SK-N-SH treated with all-trans-retinoic acid at 6 μM for 48 hours (cell line): Measurements from ENCODE around the gene GEMIN8.

Experiments used
- ATAC-seq: fragments of 200-7000 bp; cut with Tn5 transposase; 3 replicates; pipeline ENCODE4 v1.9.1; 2020; ENCODE audit warnings: mild to moderate bottlenecking, moderate library complexity
- ARNTL ChIP-seq: fragments of 450-650 bp; formaldehyde crosslinking; IDR thresholded peaks from 2 replicates; pipeline ENCODE4 v1.5.0; 2020; ENCODE audit warnings: low read depth, mild to moderate bottlenecking, moderate library complexity, borderline replicate concordance
- BACH2 ChIP-seq: fragments of 250-450 bp; sonication (Bioruptor Pico); IDR thresholded peaks from 2 replicates; pipeline ENCODE4 v1.9.0; 2021; ENCODE audit warnings: mild to moderate bottlenecking, borderline replicate concordance
- ISL1 ChIP-seq: fragments of 250-450 bp; sonication (Bioruptor Pico); IDR thresholded peaks from 2 replicates; pipeline ENCODE4 v2.1.2; 2022; ENCODE audit warnings: mild to moderate bottlenecking, moderate library complexity
- OSR1 ChIP-seq: fragments of 250-450 bp; sonication (Bioruptor Pico); IDR thresholded peaks from 2 replicates; pipeline ENCODE4 v1.8.0; 2022; ENCODE audit warnings: moderate library complexity, mild to moderate bottlenecking, inconsistent platforms
- PPARA ChIP-seq: fragments of 250-450 bp; sonication (Bioruptor Pico); IDR thresholded peaks from 2 replicates; pipeline ENCODE4 v1.5.0; 2020; ENCODE audit warnings: mild to moderate bottlenecking, borderline replicate concordance
- RARB ChIP-seq: fragments of 250-450 bp; sonication (Bioruptor Pico); IDR thresholded peaks from 2 replicates; pipeline ENCODE4 v1.8.0; 2021; ENCODE audit warnings: mild to moderate bottlenecking, moderate library complexity
- SNAI2 ChIP-seq: fragments of 250-450 bp; sonication (Bioruptor Pico); IDR thresholded peaks from 2 replicates; pipeline ENCODE4 v1.5.0; 2020; ENCODE audit warnings: mild to moderate bottlenecking, moderate library complexity
- TCF4 ChIP-seq: fragments of 250-450 bp; sonication (Bioruptor Pico); IDR thresholded peaks from 2 replicates; pipeline ENCODE4 v1.8.0; 2021; ENCODE audit warnings: mild to moderate bottlenecking, moderate library complexity, borderline replicate concordance
- TOX ChIP-seq: fragments of 250-450 bp; sonication (Bioruptor Pico); IDR thresholded peaks from 2 replicates; pipeline ENCODE4 v1.8.0; 2021; ENCODE audit warnings: mild to moderate bottlenecking, moderate library complexity, borderline replicate concordance
- ZC3H10 ChIP-seq: fragments of 250-450 bp; sonication (Bioruptor Pico); IDR thresholded peaks from 2 replicates; pipeline ENCODE4 v1.5.1; 2021; ENCODE audit warnings: mild to moderate bottlenecking, moderate library complexity
- ZFP3 ChIP-seq: fragments of 250-450 bp; sonication (Bioruptor Pico); IDR thresholded peaks from 2 replicates; pipeline ENCODE4 v1.5.0; 2020; ENCODE audit warnings: mild to moderate bottlenecking, moderate library complexity
- ZNF565 ChIP-seq: fragments of 450-650 bp; formaldehyde crosslinking; conservative IDR thresholded peaks from 2 replicates; pipeline ENCODE4 v1.5.0; 2020; ENCODE audit warnings: low read depth, mild to moderate bottlenecking, moderate library complexity
- ZNF70 ChIP-seq: fragments of 450-650 bp; formaldehyde crosslinking; IDR thresholded peaks from 2 replicates; pipeline ENCODE4 v1.5.0; 2020; ENCODE audit warnings: mild to moderate bottlenecking, moderate library complexity
- ZNF8 ChIP-seq: fragments of 450-650 bp; formaldehyde crosslinking; IDR thresholded peaks from 2 replicates; pipeline ENCODE4 v1.5.0; 2020; ENCODE audit warnings: mild to moderate bottlenecking, moderate library complexity
- TF ChIP-seq, protein P1 (sequence below): fragments of 250-450 bp; sonication (Bioruptor Pico); IDR thresholded peaks from 2 replicates; pipeline ENCODE4 v1.5.1; 2020; ENCODE audit warnings: low read depth, mild to moderate bottlenecking, moderate library complexity
- TF ChIP-seq, protein P2 (sequence below): fragments of 250-450 bp; sonication (Bioruptor Pico); IDR thresholded peaks from 2 replicates; pipeline ENCODE4 v1.5.1; 2021; ENCODE audit warnings: mild to moderate bottlenecking, moderate library complexity
- TF ChIP-seq, protein P3 (sequence below): fragments of 250-450 bp; sonication (Bioruptor Pico); IDR thresholded peaks from 2 replicates; pipeline ENCODE4 v1.8.0; 2021; ENCODE audit warnings: low read depth, mild to moderate bottlenecking, moderate library complexity, borderline replicate concordance
- TF ChIP-seq, protein P4 (sequence below): fragments of 250-450 bp; sonication (Bioruptor Pico); IDR thresholded peaks from 2 replicates; pipeline ENCODE4 v1.8.0; 2020; ENCODE audit warnings: mild to moderate bottlenecking, moderate library complexity, borderline replicate concordance
- TF ChIP-seq, protein P5 (sequence below): fragments of 250-450 bp; sonication (Bioruptor Pico); IDR thresholded peaks from 2 replicates; pipeline ENCODE4 v1.5.0; 2020; ENCODE audit warnings: mild to moderate bottlenecking, moderate library complexity

GEMIN8 gene

DNA sequence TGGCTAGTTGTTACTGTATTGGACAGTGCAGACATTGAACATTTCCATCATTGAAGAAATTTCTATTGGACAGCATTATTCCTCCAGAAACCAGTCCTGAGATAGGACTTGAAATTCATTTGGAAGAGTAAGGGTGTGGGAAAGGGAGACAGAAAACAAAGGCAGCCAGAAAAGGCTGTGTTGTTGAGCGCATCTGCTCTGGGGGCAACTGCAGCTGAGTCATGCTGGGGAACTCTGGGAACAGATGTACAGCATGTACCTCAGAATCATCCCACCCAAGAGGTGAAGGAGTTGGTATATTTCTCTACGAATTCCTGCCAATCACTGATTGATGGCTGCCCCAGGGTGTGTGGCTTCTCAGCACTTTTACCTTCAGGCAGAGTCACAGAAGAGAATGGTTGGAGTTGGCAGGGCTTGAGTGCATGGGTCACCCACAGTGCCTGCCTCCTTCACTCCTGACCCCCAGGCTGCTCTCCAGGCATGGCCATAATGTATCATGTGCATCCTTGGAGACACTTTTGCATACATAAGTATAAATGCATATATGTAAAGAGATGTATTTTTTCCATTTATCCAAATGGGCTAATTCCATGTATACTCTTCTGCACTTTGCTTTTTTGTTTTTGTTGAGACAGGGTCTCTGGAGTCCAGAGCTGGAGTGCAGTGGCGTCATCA lies 39.4 kb downstream of the GEMIN8 start:
- TF ChIP-seq ARNTL (CRISPR knock-in tag) (no peak), TOX (no peak)
- ATAC-seq = no peak

DNA sequence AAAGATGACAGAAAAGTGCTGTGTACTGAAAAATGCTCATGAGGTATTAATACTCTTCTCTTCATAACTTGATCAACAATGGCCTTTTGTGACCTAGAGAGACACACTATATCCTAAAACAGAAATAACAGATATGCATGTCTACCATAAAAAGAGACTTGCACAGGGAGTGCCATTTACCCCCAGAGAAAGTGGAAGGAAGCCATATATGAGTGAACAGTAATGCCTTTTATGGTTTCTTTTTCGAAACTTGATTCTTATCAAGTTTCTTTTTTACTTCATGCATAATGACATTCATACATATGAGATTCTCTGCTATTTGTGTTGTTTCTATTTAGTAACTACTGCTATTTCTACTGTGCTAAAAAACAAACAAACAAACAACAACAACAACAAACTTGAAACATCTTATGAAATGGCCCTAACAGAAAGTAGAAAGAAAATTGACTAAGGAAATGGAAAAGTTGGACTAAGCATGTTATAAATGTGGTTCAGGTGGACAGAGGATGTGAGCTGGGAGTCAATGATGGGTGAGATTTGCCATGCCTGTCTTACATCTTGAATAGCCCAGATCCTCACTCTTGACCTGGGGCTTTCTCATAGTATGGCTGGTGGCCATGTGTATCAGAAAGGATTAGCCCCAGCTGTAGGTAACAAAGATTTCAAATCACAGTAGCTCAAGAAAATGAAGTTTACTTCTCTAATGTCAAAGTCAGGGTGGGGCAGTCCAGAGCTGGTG lies 43.8 kb downstream of the GEMIN8 start:
- TF ChIP-seq OSR1 (CRISPR knock-in tag) = no peak
- ATAC-seq = no peak

DNA sequence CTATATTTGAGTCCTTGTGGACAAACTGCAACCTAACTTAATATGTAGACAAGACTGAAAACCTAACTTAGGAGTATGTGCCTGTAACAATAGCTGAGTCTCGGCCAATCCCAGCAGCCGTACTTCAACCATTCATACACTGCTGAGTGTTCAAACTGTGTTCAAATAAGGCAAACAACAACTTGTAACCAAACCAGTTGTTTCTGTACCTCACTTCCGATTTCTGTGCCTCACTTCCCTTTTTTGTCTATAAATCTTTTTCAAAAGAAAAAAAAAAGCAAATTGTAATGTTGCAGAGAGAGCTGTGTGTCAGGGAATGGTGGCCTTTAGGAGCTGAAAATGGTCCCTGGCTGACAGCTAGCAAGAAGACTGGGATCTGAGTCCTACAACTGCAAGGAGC lies 46.0 kb downstream of the GEMIN8 start:
- TF ChIP-seq ZC3H10 = no peak
- TF ChIP-seq, protein P1, sequence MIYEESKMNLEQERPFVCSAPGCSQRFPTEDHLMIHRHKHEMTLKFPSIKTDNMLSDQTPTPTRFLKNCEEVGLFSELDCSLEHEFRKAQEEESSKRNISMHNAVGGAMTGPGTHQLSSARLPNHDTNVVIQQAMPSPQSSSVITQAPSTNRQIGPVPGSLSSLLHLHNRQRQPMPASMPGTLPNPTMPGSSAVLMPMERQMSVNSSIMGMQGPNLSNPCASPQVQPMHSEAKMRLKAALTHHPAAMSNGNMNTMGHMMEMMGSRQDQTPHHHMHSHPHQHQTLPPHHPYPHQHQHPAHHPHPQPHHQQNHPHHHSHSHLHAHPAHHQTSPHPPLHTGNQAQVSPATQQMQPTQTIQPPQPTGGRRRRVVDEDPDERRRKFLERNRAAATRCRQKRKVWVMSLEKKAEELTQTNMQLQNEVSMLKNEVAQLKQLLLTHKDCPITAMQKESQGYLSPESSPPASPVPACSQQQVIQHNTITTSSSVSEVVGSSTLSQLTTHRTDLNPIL (CRISPR knock-in tag) = no peak
- TF ChIP-seq ARNTL (CRISPR knock-in tag) = no peak
- no peak for TF ChIP-seq SNAI2
- TF ChIP-seq TCF4 = no peak
- TF ChIP-seq PPARA (CRISPR knock-in tag) = no peak
- no peak for TF ChIP-seq ISL1
- TF ChIP-seq, protein P2, sequence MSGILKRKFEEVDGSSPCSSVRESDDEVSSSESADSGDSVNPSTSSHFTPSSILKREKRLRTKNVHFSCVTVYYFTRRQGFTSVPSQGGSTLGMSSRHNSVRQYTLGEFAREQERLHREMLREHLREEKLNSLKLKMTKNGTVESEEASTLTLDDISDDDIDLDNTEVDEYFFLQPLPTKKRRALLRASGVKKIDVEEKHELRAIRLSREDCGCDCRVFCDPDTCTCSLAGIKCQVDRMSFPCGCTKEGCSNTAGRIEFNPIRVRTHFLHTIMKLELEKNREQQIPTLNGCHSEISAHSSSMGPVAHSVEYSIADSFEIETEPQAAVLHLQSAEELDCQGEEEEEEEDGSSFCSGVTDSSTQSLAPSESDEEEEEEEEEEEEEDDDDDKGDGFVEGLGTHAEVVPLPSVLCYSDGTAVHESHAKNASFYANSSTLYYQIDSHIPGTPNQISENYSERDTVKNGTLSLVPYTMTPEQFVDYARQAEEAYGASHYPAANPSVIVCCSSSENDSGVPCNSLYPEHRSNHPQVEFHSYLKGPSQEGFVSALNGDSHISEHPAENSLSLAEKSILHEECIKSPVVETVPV (CRISPR knock-in tag) = no peak
- no peak for TF ChIP-seq RARB (CRISPR knock-in tag)
- TF ChIP-seq ZNF70 = no peak
- TF ChIP-seq TOX = no peak
- TF ChIP-seq, protein P3, sequence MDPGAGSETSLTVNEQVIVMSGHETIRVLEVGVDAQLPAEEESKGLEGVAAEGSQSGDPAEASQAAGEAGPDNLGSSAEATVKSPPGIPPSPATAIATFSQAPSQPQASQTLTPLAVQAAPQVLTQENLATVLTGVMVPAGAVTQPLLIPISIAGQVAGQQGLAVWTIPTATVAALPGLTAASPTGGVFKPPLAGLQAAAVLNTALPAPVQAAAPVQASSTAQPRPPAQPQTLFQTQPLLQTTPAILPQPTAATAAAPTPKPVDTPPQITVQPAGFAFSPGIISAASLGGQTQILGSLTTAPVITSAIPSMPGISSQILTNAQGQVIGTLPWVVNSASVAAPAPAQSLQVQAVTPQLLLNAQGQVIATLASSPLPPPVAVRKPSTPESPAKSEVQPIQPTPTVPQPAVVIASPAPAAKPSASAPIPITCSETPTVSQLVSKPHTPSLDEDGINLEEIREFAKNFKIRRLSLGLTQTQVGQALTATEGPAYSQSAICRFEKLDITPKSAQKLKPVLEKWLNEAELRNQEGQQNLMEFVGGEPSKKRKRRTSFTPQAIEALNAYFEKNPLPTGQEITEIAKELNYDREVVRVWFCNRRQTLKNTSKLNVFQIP = no peak
- no peak for TF ChIP-seq ZNF8 (CRISPR knock-in tag)
- TF ChIP-seq, protein P4, sequence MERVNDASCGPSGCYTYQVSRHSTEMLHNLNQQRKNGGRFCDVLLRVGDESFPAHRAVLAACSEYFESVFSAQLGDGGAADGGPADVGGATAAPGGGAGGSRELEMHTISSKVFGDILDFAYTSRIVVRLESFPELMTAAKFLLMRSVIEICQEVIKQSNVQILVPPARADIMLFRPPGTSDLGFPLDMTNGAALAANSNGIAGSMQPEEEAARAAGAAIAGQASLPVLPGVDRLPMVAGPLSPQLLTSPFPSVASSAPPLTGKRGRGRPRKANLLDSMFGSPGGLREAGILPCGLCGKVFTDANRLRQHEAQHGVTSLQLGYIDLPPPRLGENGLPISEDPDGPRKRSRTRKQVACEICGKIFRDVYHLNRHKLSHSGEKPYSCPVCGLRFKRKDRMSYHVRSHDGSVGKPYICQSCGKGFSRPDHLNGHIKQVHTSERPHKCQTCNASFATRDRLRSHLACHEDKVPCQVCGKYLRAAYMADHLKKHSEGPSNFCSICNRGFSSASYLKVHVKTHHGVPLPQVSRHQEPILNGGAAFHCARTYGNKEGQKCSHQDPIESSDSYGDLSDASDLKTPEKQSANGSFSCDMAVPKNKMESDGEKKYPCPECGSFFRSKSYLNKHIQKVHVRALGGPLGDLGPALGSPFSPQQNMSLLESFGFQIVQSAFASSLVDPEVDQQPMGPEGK (CRISPR knock-in tag) = no peak
- no peak for TF ChIP-seq ZNF565 (CRISPR knock-in tag)
- no peak for ATAC-seq

DNA sequence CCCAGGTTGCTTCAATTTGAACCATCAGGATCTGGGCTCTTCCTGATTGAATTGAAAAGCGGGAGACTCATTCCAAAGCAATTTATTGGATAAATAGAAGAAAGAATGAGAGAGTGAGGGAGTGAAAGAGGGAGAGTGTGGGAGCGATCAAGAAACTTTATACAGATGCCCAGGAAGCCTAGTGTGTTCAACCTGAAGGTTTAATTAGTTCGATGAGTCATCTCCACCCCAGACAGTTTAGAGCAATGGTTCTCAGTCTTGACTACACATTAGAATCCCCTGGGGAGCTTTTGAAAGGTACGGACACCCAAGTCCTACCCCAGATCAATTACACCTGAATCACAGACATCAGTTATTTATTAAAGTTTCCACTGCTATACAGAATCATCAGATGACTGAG lies 61.5 kb downstream of the GEMIN8 start:
- no peak for TF ChIP-seq ZNF8 (CRISPR knock-in tag)
- no peak for TF ChIP-seq RARB (CRISPR knock-in tag)
- TF ChIP-seq TOX = no peak
- TF ChIP-seq, protein P5, sequence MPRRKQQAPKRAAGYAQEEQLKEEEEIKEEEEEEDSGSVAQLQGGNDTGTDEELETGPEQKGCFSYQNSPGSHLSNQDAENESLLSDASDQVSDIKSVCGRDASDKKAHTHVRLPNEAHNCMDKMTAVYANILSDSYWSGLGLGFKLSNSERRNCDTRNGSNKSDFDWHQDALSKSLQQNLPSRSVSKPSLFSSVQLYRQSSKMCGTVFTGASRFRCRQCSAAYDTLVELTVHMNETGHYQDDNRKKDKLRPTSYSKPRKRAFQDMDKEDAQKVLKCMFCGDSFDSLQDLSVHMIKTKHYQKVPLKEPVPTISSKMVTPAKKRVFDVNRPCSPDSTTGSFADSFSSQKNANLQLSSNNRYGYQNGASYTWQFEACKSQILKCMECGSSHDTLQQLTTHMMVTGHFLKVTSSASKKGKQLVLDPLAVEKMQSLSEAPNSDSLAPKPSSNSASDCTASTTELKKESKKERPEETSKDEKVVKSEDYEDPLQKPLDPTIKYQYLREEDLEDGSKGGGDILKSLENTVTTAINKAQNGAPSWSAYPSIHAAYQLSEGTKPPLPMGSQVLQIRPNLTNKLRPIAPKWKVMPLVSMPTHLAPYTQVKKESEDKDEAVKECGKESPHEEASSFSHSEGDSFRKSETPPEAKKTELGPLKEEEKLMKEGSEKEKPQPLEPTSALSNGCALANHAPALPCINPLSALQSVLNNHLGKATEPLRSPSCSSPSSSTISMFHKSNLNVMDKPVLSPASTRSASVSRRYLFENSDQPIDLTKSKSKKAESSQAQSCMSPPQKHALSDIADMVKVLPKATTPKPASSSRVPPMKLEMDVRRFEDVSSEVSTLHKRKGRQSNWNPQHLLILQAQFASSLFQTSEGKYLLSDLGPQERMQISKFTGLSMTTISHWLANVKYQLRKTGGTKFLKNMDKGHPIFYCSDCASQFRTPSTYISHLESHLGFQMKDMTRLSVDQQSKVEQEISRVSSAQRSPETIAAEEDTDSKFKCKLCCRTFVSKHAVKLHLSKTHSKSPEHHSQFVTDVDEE (CRISPR knock-in tag) = no peak
- no peak for TF ChIP-seq SNAI2
- no peak for TF ChIP-seq ZNF70
- TF ChIP-seq, protein P4 (CRISPR knock-in tag) = no peak
- TF ChIP-seq, protein P3 = no peak
- no peak for TF ChIP-seq ZFP3
- TF ChIP-seq ISL1 = no peak
- no peak for TF ChIP-seq OSR1 (CRISPR knock-in tag)
- TF ChIP-seq PPARA (CRISPR knock-in tag) = no peak
- no peak for TF ChIP-seq BACH2
- TF ChIP-seq ZC3H10 = no peak
- no peak for TF ChIP-seq TCF4
- ATAC-seq = no peak
